Measurements from ENCODE around the gene NELL1. TPM values are rescaled to one million over a fixed set of nuclear protein-coding genes. Genes with fewer than 3 reads are reported as not detected.

The NELL1 gene
- total RNA-seq, 6 experiments from 2014 or later, result not detected

- Histone ChIP-seq H3K4me3 (no peak overlapping the region), H3K4me1 (no peaks in the 10 kb centered on the region), H3K27ac (no peak overlapping the region), H3K36me3 (no peaks in the 10 kb centered on the region), H3K9me3 (no peaks in the 10 kb centered on the region), H3K27me3 (no peaks in the 10 kb centered on the region)
- ATAC-seq (no peak), DNase-seq (no peak)
- 42% methylated on average over 2 of the region's 2 CpGs for WGBS (ENCODE audit: insufficient coverage, low coverage, low lambda C conversion rate, missing lambda C conversion rate)
- TF ChIP-seq CTCF (IDR thresholded peaks at IDR 0.05), result no peak
- TF ChIP-seq POLR2A (IDR thresholded peaks at IDR 0.05), result no peak
- intact Hi-C loops (cut with DNase I), result no loop called here
Measured at GRCh38 chr11:21321072-21321471, 651.7 kb downstream of the NELL1 start.

- 25% methylated on average over 1 of the region's 1 CpG for WGBS (ENCODE audit: insufficient coverage, low coverage, low lambda C conversion rate, missing lambda C conversion rate)
- TF ChIP-seq POLR2A (IDR thresholded peaks at IDR 0.05), result no peak
- TF ChIP-seq CTCF (IDR thresholded peaks at IDR 0.05), result no peak
- no peaks in the 10 kb centered on the region for H3K9me3 ChIP-seq
- no peak overlapping the region for H3K27ac ChIP-seq
- ATAC-seq (no peak), DNase-seq (no peak)
- H3K4me1 ChIP-seq, result no peaks in the 10 kb centered on the region
- H3K4me3 ChIP-seq, result no peak overlapping the region
- intact Hi-C loops (cut with DNase I), result no loop called here
- H3K27me3 ChIP-seq, result no peaks in the 10 kb centered on the region
- no peaks in the 10 kb centered on the region for H3K36me3 ChIP-seq
Measured at GRCh38 chr11:21321530-21321929, 652.1 kb downstream of the NELL1 start.

- Histone ChIP-seq H3K4me1 (no peaks in the 10 kb centered on the region), H3K27ac (no peak overlapping the region), H3K27me3 (no peaks in the 10 kb centered on the region), H3K9me3 (no peaks in the 10 kb centered on the region), H3K4me3 (no peak overlapping the region), H3K36me3 (no peaks in the 10 kb centered on the region)
- WGBS (ENCODE audit: insufficient coverage, low coverage, low lambda C conversion rate, missing lambda C conversion rate), result 60% methylated on average over 2 of the region's 2 CpGs
- intact Hi-C loops (cut with DNase I), result no loop called here
- TF ChIP-seq POLR2A (IDR thresholded peaks at IDR 0.05) (no peak), CTCF (IDR thresholded peaks at IDR 0.05) (no peak)
- no peak for DNase-seq
- ATAC-seq, result no peak
Measured at GRCh38 chr11:21323617-21324016, 654.2 kb downstream of the NELL1 start.

- no peak overlapping the region for H3K4me3 ChIP-seq
- no peaks in the 10 kb centered on the region for H3K4me1 ChIP-seq
- no peak for ATAC-seq
- TF ChIP-seq POLR2A (IDR thresholded peaks at IDR 0.05) (no peak), CTCF (IDR thresholded peaks at IDR 0.05) (no peak)
- H3K27ac ChIP-seq, result no peak overlapping the region
- H3K36me3 ChIP-seq, result no peaks in the 10 kb centered on the region
- DNase-seq, result no peak
- H3K27me3 ChIP-seq, result no peaks in the 10 kb centered on the region
- intact Hi-C loops (cut with DNase I), result no loop called here
- no peaks in the 10 kb centered on the region for H3K9me3 ChIP-seq
- WGBS (ENCODE audit: insufficient coverage, low coverage, low lambda C conversion rate, missing lambda C conversion rate), result 17% methylated on average over 2 of the region's 2 CpGs
Measured at GRCh38 chr11:21343204-21343603, 673.8 kb downstream of the NELL1 start.

- TF ChIP-seq POLR2A (IDR thresholded peaks at IDR 0.05) (no peak), CTCF (IDR thresholded peaks at IDR 0.05) (no peak)
- no peak overlapping the region for H3K27ac ChIP-seq
- no peak for ATAC-seq
Measured at GRCh38 chr11:21346361-21346760, 677.0 kb downstream of the NELL1 start.

More at GRCh38 chr11:21346361-21346760, 677.0 kb downstream of the NELL1 start:
- intact Hi-C loops (cut with DNase I), result no loop called here
- no peak overlapping the region for H3K4me3 ChIP-seq
- no peaks in the 10 kb centered on the region for H3K9me3 ChIP-seq
- no peaks in the 10 kb centered on the region for H3K36me3 ChIP-seq
- DNase-seq, result no peak
- H3K4me1 ChIP-seq, result no peaks in the 10 kb centered on the region
- H3K27me3 ChIP-seq, result no peaks in the 10 kb centered on the region
